AG08396 (cell line): ENCODE data around the gene SDHA.
"Not testable (repeated sequence)": the region's sequence is repeated elsewhere in the genome, so short reads cannot be mapped to it uniquely, and the experiment has no call there.

ENCODE experiments used
- DNase-seq: peaks from one replicate; pipeline ENCODE4 v3.0.0; 2012; ENCODE audit warnings: low spot score, mixed read lengths

Gene SDHA

GRCh38 chr5:222951-223715 is 5.0 kb downstream of the SDHA start:
- not testable (repeated sequence) for DNase-seq

- no peak for DNase-seq
Measured at GRCh38 chr5:223791-224190, 5.7 kb downstream of the SDHA start.

- no peak for DNase-seq
Measured at GRCh38 chr5:225334-225733, 7.2 kb downstream of the SDHA start.

GRCh38 chr5:227375-227774 is 9.3 kb downstream of the SDHA start:
- not testable (repeated sequence) for DNase-seq

GRCh38 chr5:228886-229285 is 10.8 kb downstream of the SDHA start:
- DNase-seq, result no peak

GRCh38 chr5:230711-231110 is 12.6 kb downstream of the SDHA start:
- DNase-seq, result no peak

- no peak for DNase-seq
Measured at GRCh38 chr5:231661-232060, 13.5 kb downstream of the SDHA start.

- not testable (repeated sequence) for DNase-seq
Measured at GRCh38 chr5:233426-233825, 15.3 kb downstream of the SDHA start.

GRCh38 chr5:234450-234849 is 16.3 kb downstream of the SDHA start:
- DNase-seq, result no peak

- DNase-seq, result not testable (repeated sequence)
Measured at GRCh38 chr5:235527-235926, 17.4 kb downstream of the SDHA start.

- not testable (repeated sequence) for DNase-seq
Measured at GRCh38 chr5:237931-238330, 19.8 kb downstream of the SDHA start.

GRCh38 chr5:240550-240949 is 22.4 kb downstream of the SDHA start:
- not testable (repeated sequence) for DNase-seq

GRCh38 chr5:241045-241669 is 23.0 kb downstream of the SDHA start:
- not testable (repeated sequence) for DNase-seq

- DNase-seq, result not testable (repeated sequence)
Measured at GRCh38 chr5:243683-244367, 25.7 kb downstream of the SDHA start.

- DNase-seq, result not testable (repeated sequence)
Measured at GRCh38 chr5:245717-246116, 27.6 kb downstream of the SDHA start.

- not testable (repeated sequence) for DNase-seq
Measured at GRCh38 chr5:250396-250795, 32.3 kb downstream of the SDHA start.

GRCh38 chr5:251016-251415 is 32.9 kb downstream of the SDHA start:
- DNase-seq, result not testable (repeated sequence)

GRCh38 chr5:251538-251937 is 33.4 kb downstream of the SDHA start:
- DNase-seq, result not testable (repeated sequence)

GRCh38 chr5:251975-252374 is 33.9 kb downstream of the SDHA start:
- DNase-seq, result not testable (repeated sequence)

GRCh38 chr5:252546-252945 is 34.4 kb downstream of the SDHA start:
- DNase-seq, result no peak

GRCh38 chr5:254322-254721 is 36.2 kb downstream of the SDHA start:
- not testable (repeated sequence) for DNase-seq

- not testable (repeated sequence) for DNase-seq
Measured at GRCh38 chr5:255116-255515, 37.0 kb downstream of the SDHA start.

- DNase-seq, result not testable (repeated sequence)
Measured at GRCh38 chr5:256347-256746, 38.2 kb downstream of the SDHA start.
